Body of pancreas (tissue), 4 donors: Measurements from ENCODE around the gene NLRP12.

Experiments
- CTCF ChIP-seq, 7 experiments: fragments of 450-650 bp in 4 of 7; fragments of 200-600 bp in 3 of 7; sonication (generic) in 3 of 7; IDR thresholded peaks; one replicate each; pipeline ENCODE4 v1.5.1; 2016 to 2019; ENCODE audit warnings: antibody characterized with exemption in 7 of 7
- POLR2A ChIP-seq, 3 donors: fragments of 450-650 bp; IDR thresholded peaks; one replicate each; pipeline ENCODE4 v1.6.1; 2016; ENCODE audit warnings: antibody characterized with exemption in 3 of 3, mild to moderate bottlenecking in 2 of 3

GRCh38 chr19:53865523-53865917 is 41.4 kb upstream of the NLRP12 start:
- TF ChIP-seq CTCF (IDR thresholded peaks at IDR 0.05), result no peak
- TF ChIP-seq POLR2A (IDR thresholded peaks at IDR 0.05), result no peak
